T-helper 2 cell (primary cell): ENCODE measurements around the gene EMC6.

ENCODE experiments used
- DNase-seq, 5 experiments: peaks; one replicate each; pipeline versions ENCODE4 v3.0.0 to v3.0.0-alpha.2; 2012 to 2022

The EMC6 gene

GRCh38 chr17:3656353-3656752, 12.3 kb upstream of the EMC6 start:
- no peak for DNase-seq

GRCh38 chr17:3656755-3657587, 11.6 kb upstream of the EMC6 start:
- DNase-seq, result no peak

GRCh38 chr17:3657588-3657869, 11.1 kb upstream of the EMC6 start:
- DNase-seq, result no peak

DNA sequence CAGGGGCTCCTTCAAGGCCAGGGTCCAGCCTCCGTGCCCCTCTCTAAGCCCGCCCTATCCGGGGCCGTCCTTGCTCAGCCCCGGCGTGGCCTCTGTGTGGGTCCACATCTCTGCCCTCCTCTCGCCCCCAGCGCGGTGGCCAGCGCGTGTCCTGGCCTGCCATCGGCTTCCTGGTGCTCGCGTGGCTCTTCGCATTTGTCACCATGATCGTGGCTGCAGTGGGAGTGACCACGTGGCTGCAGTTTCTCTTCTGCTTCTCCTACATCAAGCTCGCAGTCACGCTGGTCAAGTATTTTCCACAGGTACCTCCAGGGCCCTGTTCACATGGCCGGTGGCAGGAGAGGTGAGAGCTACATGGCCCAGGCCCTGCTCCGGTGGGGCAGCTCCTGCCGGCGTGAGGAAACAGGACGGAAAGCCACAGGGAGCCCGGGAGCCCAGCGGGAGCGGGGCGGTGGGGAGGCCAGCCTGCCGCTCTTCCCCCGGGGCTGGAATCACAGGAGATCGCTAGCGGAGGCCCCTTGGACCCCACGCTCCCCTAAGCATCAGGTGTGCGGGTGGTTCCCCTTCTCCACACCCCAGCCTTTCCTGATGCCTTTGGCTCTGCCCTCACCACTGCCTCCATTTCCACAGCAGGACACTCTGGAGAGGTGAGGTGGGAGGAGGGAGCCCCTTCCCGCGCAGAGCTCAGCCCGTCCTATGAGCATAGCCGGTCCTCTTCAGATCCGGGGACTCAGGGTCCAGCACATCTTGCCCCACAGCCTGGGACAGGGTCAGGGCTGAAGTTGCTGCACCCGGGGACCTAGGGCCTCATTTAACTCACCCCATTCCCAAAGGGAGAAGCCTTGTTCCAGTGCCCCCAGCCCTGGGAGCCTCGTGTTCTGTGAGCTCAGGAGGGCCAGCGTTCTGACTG, 10.5 kb upstream of the EMC6 start:
- no peak for DNase-seq

- no peak for DNase-seq
These were observed 9.7 kb upstream of the EMC6 start for GRCh38 chr17:3658784-3659449.

- no peak for DNase-seq
These were observed 9.0 kb upstream of the EMC6 start for GRCh38 chr17:3659541-3660111.

DNA sequence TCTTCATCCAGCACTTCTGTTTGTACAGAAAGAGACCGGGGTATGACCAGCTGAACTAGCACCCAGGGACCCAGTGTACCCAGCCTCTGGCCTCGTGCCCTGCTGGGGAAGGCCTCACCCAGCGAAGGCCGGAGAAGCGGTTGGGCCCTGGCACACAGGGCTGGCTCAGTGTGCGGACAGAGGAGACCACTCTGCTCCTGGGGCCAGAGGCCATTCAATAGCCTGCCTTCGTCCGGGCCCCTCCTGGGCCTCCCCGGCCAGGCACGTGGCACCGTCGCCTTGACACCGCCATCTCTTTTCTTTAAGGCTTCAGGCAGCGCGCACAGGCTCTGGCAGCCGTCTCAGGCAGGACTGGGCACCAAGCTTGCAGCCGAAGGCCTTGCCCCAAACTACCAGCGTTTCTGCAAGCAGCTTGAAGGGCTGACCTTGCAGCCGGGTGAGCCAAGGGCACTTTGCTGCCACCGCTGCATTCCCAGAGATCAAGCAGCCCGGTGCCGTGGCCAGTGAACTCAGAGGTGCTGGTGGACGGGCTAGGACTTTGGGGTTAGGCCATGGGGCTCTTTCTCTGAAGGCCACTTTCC, 8.2 kb upstream of the EMC6 start:
- no peak for DNase-seq

DNA sequence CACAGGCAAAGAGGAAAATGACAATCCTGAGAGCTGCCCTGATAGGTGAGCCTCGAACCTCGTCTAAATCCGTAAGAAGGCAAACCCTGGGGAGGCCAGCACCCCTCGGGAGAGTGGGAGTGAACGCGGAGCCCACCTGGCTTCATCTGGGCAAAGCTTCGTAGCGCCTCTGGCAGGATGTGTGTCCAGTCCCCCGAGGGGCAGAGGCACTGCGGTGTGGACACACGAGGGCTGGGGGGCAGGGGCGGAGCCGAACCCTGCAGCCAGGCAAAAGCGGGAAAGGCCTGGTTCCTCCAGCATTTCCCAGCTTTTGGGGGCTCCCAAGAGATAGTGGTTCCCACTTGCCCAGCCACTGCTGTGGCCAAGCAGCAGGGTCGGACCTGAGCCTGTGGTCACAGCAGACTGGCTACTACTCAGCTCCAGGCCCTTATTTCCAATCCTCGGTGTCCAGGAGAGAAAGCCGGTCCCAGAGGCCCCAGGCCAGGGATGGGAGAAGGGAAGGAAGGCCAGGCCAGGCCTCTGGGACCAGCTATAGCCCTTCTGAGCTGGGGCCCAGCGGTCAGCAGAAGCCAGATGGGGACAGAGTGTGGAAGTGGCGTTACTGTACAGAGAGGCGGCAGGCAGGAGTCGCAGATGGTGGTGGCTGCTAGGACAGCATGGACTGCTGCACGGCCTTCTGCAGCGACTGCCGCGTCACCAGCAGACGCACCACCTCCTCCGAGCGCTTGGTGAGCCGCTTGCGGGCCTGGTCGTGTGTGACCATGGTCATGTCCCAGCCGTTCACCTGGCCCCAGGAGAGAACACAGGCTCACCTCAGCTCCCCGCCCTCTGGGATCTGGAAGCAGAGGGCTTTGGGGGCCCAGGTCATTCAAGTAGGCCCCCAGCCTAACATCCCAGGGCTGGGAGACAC, 5.3 kb upstream of the EMC6 start:
- no peak for DNase-seq

DNA sequence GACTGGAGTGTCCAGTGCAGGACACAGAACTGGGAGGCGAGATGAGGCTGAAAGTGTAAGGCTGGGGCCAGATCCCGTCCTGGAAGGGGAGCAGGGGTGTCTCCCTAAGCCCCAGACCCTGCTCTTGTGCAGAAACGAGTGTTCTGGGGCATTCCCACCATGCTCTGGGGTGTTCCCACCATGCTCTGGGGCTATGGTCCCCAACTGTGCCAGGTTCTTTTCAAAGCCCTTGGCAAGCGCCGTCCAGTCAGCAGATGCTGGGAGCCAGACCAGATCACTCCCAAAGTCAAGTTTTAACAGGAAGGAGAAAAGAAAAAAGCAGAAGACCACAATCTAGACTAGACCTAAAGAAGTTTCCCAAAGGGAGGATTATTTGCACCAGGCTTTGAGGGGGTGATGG, 2.8 kb upstream of the EMC6 start:
- no peak for DNase-seq

- DNase-seq, result no peak
These were observed 2.1 kb upstream of the EMC6 start for GRCh38 chr17:3666516-3666915.

DNA sequence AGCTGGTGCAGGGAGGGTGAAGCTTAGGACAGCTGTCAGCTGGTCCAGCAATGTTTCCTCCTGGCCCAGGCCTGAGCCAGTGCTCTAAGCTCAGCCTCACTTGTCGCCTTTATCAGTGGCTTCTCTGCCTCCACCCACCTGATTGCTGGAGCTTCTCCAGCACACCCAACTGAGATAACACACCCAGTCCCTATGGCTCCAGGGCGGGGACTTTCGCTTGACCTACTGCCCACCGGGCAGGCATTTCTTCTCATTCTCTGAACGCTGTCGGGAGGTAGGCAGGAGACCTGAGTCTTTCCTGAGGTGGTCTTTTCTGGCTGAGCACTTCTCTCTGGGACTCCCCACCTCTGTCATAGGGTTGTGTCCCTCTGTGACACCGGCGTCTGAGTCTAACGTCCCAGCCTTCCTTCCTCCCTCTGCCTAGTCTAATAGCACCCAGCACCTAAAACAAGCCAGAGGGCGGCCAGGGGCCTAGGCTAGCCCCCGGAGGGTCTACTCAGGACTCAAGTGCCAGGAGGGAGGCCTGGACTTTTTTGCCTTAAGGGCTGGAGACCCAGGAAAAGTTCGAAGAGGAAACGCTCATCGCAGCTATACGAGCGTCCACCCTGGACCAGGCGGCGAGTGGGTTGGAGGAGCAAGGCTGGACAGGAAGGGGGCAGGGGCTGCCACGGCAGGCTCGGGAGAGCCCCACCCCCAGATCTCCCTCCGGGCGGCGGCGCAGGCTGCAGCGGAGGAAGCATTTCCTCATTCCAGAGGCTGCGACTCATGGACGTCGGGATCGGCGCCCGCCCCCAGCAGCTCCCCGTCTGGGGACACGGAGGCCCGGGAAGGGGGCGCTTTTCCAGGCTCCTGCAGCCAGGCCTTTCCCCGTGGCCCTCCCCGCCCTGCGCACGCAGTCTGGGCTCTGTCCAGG, 990 bp upstream of the EMC6 start:
- peak in 2 of 5 experiments; percentile 15 to 19 for DNase-seq

DNA sequence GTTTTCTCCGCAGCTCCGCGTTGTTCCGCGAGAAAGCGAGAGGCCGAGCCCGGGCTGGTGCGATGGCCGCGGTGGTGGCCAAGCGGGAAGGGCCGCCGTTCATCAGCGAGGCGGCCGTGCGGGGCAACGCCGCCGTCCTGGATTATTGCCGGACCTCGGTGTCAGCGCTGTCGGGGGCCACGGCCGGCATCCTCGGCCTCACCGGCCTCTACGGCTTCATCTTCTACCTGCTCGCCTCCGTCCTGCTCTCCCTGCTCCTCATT, 404 bp downstream of the EMC6 start:
- no peak for DNase-seq

DNA sequence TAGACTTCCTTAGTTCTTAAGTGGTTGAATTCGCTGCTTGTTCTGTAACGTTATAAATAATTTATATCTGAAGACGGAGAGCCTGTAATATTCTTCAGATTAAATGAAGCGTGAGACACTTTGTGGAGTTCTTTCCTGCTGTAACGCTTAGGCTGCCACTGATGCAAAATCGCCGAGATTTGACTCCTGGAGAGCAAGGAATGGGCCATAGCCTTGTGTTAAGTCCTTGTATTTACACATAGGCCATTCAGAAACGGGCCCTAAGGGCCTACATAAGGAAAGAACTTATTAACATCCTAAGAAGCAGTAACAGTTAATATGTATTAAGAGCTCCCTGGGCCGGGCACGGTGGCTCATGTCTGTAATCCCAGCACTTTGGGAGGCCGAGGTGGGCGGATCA, 936 bp downstream of the EMC6 start:
- no peak for DNase-seq

DNA sequence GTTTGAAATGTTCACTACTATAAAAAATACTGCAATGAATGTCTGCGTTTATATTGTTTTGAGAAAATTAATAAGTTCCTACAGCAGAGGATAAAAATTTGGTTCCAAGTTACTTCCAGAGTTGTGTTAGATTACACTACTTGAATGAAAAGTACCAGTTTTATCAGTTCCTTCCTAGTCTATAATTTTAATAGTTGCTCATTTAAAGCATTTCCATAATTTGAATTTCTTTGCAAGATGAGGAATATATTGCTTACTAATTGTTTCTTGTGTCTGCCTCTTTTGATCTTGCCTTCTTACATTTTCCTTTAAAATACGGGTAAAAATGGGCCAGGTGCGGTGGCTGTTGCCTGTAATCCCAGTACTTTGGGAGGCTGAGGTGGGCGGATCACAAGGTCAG, 4.0 kb downstream of the EMC6 start:
- no peak for DNase-seq

- no peak for DNase-seq
These were observed 7.3 kb downstream of the EMC6 start for GRCh38 chr17:3675886-3676285.

- DNase-seq, result no peak
These were observed 9.6 kb downstream of the EMC6 start for GRCh38 chr17:3678095-3678820.

DNA sequence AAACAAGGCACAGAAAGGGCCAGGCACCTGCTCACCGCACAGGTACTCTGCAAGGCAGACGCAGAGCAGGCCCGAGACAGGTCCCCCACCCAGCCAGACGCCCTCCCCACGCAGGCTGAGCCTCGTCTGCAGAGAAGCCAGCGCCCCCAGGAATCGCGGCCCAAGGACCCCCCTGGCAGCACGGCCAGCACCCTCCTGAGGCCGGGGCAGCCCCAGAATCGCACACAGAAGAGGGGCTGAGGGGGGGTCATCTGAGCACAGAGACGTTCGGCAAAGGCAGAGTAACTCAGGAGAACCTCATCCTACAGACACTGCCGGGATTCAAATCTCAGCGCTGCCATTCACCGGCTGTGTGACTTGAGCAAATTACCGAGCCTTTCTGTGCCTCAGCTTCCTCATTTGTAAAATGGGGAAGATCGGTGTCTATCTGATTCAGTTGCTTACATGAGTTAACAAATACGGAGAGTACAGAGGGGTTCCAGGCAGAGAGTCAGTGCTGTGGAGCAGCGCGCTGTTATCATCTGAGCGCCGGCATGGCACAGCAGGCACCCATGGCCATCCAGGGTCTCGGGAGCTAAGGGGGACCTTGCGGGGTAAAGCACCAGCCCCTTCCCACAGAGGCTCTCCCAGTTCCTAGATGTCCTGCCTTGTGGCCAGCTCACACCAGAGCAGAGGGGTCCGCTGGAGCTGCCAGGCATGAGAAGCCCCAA, 10.4 kb downstream of the EMC6 start:
- DNase-seq, result no peak

- peak in 1 of 5 experiments; percentile 26 for DNase-seq
These were observed 11.0 kb downstream of the EMC6 start for GRCh38 chr17:3679531-3680126.

- DNase-seq, result no peak
These were observed 12.4 kb downstream of the EMC6 start for GRCh38 chr17:3681057-3681456.
